CD4-positive, alpha-beta T cell treated with Interleukin-17A for 1 hour (primary cell): ENCODE results near the gene C13orf46.

ENCODE experiments used
- DNase-seq: peaks from one replicate; pipeline ENCODE4 v3.0.0-alpha.2; 2020

The C13orf46 gene

DNA sequence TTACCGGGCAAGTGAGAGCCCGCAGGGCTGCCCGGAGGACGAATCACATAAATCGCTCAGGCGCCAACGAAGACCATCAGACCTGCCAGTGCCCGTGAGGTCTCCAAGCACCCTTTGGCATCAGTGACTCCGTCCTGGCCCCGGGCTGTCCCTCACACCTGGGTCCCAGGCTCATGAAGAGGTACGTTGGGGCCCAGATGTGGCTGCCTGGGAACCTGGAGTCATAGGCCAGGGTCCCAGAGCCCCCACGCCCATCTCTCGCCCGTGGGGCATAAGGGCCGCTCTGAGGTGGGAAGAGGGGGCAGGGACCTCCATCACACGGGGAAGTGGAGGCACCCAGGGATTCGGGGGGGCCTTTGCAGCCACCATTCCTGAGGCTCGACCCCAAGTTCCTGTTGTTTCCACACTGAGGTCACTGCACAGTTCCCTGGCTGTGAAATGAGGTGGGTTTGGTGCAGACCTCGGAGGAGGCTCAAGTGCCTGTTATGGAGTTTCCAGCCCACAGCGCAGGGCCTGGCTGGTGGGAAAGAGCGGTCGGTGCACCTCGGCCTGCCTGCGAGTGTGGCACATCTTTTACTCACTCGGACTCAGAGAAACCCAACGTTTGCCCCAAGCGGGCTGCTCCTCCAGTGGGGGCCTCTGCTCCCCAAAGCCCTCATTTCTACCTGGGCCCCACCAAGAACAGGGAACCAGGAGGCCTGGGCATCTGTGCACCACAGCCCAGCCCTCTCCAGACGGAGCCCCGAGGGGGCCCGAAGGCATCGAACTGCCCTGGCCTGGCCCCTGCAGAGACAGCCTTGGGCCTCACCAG lies 35.9 kb upstream of the C13orf46 start:
- DNase-seq = no peak

DNA sequence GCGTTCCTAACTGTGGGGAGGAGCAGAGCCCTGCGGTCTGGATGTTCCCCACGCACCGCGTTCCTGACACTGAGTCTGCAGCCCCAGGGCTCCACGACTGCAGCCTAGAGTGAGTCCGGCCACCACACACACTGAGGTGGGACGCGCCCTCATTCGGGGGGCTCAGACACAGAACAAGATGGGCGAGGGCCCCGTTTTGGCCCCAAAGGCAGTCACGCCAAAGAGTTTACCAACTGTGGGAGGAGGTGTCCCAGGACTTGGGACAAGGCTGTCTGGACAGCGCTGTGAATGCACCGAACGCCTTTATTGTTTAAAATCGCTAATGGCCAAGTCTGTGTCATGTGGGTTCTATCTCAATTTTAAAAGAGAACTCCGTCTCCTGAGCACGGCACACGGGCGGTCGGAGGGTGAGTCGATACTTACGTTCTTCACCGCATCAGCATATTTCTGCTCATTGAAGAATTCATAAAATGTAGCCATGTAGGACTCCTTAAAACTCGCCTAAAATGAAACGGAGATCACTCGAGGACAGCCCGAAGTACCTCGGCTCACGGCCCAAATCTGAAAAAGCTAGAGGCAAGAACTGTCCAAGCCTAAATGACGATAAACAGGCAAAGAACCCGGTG lies 35.2 kb upstream of the C13orf46 start:
- DNase-seq = no peak

GRCh38 chr13:114007566-114007965 lies 33.7 kb upstream of the C13orf46 start:
- no peak for DNase-seq

DNA sequence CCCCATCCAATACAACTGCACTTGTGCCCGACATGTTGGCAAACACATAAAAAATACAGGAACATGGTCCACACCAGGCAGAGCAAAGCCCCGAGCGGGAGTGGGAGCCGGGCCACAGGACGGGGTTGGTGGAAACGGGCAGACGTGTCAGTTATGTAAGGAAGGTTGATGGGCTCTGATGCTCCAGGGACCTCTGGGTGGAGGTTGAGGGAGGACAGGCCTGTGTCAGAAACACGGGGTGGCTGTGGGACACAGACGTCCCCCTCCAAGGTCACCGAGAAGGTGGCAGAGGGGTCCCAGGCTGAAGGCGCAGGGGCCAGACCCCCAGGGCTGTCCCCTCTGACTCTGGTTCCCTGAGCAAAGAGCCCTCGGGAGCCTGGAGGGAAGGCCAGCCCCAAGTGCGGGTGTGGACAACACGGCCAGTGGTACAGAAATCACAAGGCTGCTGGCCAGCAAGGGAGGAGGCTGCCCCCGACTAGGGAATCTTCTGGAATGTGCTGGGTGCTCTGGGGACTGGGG lies 31.4 kb upstream of the C13orf46 start:
- DNase-seq = no peak

DNA sequence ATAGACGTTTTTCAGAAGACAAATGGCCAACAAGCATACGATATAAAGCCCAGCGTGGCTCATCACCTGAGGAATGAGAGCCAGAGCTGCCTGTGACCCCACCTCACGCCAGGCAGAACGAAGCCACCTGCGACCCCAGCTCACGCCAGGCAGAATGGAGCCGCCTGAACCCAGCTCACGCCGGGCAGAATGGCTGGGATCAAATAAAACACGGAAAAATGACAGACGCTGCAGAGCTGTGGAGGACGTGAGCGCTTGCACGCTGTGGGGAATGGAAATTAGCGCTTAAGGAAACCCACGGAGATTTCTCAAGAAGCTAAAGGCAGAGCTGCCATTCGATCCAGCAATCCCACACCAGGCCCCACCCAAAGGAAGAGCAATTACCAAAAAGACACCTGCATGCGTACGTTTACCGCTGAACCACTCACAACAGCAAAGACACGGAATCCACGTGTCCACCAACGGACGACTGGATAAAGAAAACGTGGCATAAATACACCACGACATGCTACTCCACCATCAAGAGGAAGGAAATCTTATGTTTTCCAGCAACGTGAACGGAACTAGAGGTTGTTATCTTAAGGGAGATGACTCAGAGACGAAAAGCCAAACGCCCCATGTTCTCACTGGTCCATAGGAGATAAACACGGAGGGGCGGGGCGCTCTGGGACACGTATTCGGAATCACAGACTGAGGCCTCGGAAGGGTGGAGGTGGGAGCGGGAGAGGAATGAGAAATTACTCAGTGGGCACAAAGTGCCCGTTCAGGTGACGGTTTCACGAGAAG lies 30.7 kb upstream of the C13orf46 start:
- no peak for DNase-seq

DNA sequence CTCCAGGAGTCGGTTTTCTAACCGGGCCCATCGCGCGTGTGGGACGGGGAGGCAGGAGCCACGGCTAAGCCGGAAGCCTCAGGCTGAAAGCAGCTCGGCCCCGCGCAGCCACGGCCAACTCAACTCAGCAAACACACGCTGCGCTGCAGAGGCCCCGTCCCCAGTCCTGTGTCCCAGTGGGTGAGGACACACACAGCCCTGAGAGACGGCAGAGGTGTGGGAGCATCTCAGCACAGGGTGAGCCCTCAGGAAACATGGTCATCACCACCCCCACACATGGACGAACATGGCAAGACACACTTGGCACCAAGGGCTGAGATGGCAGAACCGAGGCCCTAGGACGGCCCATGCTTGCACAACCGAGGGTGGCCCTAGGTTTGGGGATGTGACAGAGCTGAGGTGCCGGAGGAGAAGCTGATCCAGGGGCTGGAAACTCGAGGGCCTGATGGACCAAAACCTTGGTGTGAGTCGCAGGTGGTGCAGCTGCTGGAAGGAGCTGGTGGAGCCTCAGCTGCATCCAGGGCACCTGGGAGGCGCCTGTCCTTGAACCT lies 29.0 kb upstream of the C13orf46 start:
- DNase-seq = no peak

GRCh38 chr13:114002009-114002544 lies 28.2 kb upstream of the C13orf46 start:
- no peak for DNase-seq

DNA sequence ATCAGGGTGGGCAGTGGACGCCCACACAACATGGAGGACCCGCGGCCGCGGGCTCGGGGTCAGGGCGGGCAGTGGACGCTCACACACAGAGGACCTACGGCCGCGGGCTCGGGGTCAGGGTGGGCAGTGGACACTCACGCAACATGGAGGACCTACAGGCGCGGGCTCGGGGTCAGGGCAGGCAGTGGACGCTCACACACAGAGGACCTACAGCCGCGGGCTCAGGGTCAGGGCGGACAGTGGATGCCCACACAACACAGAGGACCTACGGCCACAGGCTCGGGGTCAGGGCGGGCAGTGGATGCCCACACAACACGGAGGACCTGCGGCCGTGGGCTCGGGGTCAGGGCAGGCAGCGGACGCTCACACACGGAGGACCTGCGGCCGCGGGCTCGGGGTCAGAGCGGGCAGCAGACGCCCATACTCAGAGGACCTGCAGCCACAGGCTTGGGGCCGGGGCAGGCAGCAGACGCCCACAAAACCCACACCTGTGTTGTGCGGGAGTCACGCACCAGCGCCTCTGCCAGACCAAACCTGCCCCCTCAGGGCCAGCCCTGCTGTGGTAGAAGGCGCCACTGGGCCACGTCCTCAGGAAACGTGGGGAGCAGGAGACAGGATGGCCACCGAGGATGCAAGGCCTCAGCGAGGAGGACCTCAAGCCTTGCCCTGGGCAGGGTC lies 27.6 kb upstream of the C13orf46 start:
- DNase-seq = no peak

DNA sequence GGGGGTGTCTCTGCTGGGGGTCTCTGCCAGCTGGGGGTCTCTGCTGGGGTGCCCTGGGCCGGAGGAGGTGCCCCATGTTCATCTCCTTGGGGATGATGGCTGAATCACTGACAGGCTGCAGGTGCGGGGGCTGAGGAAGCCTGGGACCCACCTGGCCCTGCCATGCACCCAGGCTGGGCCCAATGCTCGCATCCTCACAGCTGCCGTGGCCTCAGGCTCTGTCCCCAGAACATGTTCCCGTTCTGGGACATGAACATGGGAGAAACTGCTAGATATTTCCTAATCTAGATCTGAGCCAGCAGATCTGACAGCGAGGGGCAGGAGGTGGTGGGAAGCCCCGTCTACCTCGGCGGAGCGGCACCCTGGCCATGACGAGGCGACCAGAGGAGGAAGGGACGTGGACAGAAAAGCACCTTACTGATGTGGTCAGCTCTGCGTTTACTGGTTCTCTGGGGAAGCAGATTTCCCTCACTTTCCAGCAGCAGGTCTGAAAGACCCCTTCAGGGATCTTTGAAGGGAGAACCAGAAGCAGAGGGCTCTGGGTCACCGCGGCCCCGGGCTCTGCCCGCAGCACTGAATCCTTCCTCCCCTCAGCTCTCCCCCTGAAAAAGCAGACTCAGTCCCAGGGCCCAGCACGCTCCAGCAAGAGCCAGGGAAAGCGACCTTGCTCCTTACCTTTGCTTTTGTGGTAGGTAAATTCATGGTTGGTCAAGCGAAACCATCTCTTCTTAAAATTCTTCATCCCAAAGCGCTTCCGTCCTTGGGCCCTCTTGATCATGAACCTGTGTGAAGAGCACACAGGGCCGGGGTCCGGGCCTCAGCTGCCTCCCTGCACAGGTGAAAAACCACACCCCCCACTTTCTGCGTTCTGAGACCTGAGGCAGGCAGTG lies 26.5 kb upstream of the C13orf46 start:
- no peak for DNase-seq

- no peak for DNase-seq
Measured at GRCh38 chr13:113999618-113999910, 25.7 kb upstream of the C13orf46 start.

GRCh38 chr13:113998781-113999617 lies 25.1 kb upstream of the C13orf46 start:
- DNase-seq = no peak

- no peak for DNase-seq
Measured at GRCh38 chr13:113997845-113998751, 24.2 kb upstream of the C13orf46 start.

- no peak for DNase-seq
Measured at GRCh38 chr13:113996912-113997745, 23.3 kb upstream of the C13orf46 start.

GRCh38 chr13:113996081-113996911 lies 22.4 kb upstream of the C13orf46 start:
- DNase-seq = no peak

DNA sequence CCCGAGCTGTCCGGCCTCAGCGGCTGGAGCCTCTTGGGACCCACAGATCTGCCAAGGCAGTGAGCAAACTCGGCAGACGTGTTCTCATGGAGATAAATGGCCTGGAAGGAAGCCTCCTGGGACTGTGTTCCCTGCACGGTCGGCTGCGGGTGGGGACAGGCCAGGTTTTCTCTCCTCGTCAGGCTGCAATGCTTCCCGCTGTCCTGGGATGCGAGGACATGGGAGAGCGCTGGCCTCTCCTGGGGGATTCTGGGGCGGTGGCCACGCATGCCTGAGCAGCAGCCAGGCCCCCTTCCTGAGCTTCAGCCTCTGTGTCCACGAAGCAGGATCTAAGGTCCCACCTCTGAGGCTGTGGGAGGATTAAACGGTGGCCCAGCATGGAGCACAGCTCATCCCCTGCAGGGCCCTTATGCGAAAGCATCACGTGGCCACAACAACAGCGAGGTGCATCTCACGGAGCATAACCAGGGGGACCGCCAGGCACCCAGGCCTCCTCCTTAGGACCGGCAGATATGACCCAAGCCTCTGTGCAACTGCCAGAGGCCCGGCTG lies 21.2 kb upstream of the C13orf46 start:
- DNase-seq = no peak

- no peak for DNase-seq
Measured at GRCh38 chr13:113992276-113993005, 18.6 kb upstream of the C13orf46 start.
